K562 (cell line): ENCODE data around the gene SH3BGR. TPM values are rescaled to one million over a fixed set of nuclear protein-coding genes. Genes with fewer than 3 reads are reported as not detected.

Experiments
- BCLAF1 ChIP-seq, 2 experiments: fragments of 450-650 bp in 1 of 2; IDR thresholded peaks; 2 replicates each; pipeline ENCODE4 v1.6.1; 2011 to 2017; ENCODE audit warnings: low read depth in 2 of 2, antibody characterized with exemption in 1 of 2, borderline replicate concordance in 1 of 2, low read length in 1 of 2, mild to moderate bottlenecking in 1 of 2, mixed read lengths in 1 of 2; ENCODE audit not compliant: control insufficient read depth in 1 of 2
- TEAD4 ChIP-seq, 2 experiments: sonication (generic) in 1 of 2; formaldehyde crosslinking in 1 of 2; IDR thresholded peaks; 2 replicates each; pipeline versions ENCODE4 v1.6.1 to v1.8.0; 2012 to 2022; ENCODE audit warnings: borderline replicate concordance in 1 of 2, inconsistent platforms in 1 of 2, low read length in 1 of 2, mild to moderate bottlenecking in 1 of 2, missing genetic modification reagents in 1 of 2
- ZFP36 ChIP-seq: fragments of 150-350 bp; IDR thresholded peaks from 2 replicates; pipeline ENCODE4 v1.6.1; 2018; ENCODE audit warnings: low read length, low read depth; ENCODE audit not compliant: partially characterized antibody
- ZFP91 ChIP-seq: sonication (generic); formaldehyde crosslinking; IDR thresholded peaks from 2 replicates; pipeline ENCODE4 v1.8.0; 2022; ENCODE audit warnings: mild to moderate bottlenecking, missing genetic modification reagents
- ZNF146 ChIP-seq: IDR thresholded peaks from one replicate; pipeline ENCODE4 v1.6.1; 2018; ENCODE audit warnings: missing compliant biosample characterization; ENCODE audit not compliant: unreplicated experiment
- polyA plus RNA-seq, 8 experiments: library from polyadenylated mRNA; depleted of rRNA in 4 of 8; stranded (reverse) in 5 of 8; unstranded in 3 of 8; fragments of >200 nt; fragmentation: Nextera tagmentation in 2 of 8; fragmentation: Illumina TruSeq in 1 of 8; extraction: Ambion mirVana in 2 of 8; extraction: Trizol in 1 of 8; gene quantifications; 2 replicates each; pipeline versions ENCODE4 v1.2.1 to v1.2.3, GENCODE V29; 2011 to 2014; ENCODE audit warnings: inconsistent platforms in 1 of 8, missing spikeins in 1 of 8
- total RNA-seq, 7 experiments: library from RNA; depleted of rRNA in 6 of 7; stranded (reverse); fragments of >200 nt in 6 of 7; fragmentation: Illumina TruSeq in 2 of 7; extraction: Trizol in 2 of 7; gene quantifications; 2 replicates each; pipeline versions ENCODE4 v1.2.1 to v1.2.3, GENCODE V29; 2011 to 2021; ENCODE audit warnings: low replicate concordance in 1 of 7
- TF ChIP-seq, protein P1 (sequence below), 2 experiments: fragments of 450-650 bp; IDR thresholded peaks; 2 replicates each; pipeline ENCODE4 v1.6.1; 2018; ENCODE audit warnings: mild to moderate bottlenecking in 2 of 2, low read depth in 1 of 2; ENCODE audit not compliant: partially characterized antibody in 2 of 2
- TF ChIP-seq, protein P2 (sequence below): fragments of 450-650 bp; formaldehyde crosslinking; IDR thresholded peaks from 2 replicates; pipeline ENCODE4 v1.4.0; 2020; ENCODE audit warnings: mild to moderate bottlenecking, mixed read lengths
- TF ChIP-seq, protein P3 (sequence below): sonication (generic); formaldehyde crosslinking; IDR thresholded peaks from 2 replicates; pipeline ENCODE4 v1.8.0; 2022; ENCODE audit warnings: mild to moderate bottlenecking, missing genetic modification reagents

Gene SH3BGR
- total and polyA plus RNA-seq, 9 of the 15 experiments (the other 6 are each of a cell fraction or from before 2014, with no cell fraction given) = 6.6 to 42.9 (median 25.6) TPM

DNA sequence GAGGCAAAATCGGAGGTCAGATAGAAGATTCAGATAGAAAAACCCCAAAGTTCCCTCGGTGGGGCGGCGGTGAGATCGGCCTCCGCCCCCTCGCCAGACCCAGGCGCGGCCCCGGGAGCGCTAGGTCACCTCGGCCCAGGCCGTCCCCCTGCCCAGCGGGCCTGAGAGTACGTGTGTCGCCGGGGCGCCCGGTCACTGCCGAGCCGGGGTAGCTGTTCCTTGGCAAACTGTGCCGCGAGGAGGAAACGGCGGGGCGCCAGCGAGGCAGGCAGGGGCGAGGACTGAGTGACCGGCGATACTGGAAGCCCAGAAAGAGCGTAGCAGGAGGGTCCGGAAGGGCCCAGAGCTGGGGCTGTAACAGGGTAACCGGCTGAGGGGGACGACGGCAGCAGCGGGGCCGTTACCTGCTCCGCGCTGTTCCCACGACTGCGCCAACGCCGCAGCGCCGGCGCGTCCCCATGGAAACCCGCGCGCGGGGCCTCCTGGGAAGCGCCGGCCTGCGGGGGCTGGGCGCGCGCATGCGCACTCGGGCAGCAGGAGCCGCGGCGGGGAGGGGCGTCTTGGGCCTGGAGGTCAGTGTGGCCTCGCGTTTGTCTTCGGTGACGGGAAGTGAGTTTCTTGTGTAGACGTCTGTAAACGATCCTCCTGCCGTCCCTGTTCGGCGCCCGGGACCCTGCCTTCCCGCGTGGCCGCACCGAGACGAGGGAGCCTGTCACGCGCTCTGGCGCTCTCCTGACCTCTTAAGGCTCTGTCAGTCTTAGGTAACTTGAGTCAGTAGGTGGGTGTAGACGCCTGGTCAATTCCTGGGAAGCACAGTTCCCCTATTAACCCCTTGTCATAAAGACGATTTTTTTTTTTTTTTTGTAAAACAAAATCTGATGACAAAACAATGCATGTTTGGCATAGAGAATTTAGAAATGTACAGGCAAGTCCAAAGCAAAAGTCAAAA is 6.2 kb upstream of the SH3BGR start, which contains the start of gene LCA5L (continued):
- TF ChIP-seq, protein P1, sequence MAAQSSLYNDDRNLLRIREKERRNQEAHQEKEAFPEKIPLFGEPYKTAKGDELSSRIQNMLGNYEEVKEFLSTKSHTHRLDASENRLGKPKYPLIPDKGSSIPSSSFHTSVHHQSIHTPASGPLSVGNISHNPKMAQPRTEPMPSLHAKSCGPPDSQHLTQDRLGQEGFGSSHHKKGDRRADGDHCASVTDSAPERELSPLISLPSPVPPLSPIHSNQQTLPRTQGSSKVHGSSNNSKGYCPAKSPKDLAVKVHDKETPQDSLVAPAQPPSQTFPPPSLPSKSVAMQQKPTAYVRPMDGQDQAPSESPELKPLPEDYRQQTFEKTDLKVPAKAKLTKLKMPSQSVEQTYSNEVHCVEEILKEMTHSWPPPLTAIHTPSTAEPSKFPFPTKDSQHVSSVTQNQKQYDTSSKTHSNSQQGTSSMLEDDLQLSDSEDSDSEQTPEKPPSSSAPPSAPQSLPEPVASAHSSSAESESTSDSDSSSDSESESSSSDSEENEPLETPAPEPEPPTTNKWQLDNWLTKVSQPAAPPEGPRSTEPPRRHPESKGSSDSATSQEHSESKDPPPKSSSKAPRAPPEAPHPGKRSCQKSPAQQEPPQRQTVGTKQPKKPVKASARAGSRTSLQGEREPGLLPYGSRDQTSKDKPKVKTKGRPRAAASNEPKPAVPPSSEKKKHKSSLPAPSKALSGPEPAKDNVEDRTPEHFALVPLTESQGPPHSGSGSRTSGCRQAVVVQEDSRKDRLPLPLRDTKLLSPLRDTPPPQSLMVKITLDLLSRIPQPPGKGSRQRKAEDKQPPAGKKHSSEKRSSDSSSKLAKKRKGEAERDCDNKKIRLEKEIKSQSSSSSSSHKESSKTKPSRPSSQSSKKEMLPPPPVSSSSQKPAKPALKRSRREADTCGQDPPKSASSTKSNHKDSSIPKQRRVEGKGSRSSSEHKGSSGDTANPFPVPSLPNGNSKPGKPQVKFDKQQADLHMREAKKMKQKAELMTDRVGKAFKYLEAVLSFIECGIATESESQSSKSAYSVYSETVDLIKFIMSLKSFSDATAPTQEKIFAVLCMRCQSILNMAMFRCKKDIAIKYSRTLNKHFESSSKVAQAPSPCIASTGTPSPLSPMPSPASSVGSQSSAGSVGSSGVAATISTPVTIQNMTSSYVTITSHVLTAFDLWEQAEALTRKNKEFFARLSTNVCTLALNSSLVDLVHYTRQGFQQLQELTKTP (IDR thresholded peaks at IDR 0.05; ENCODE audit: low read depth in 1 of 2, partially characterized antibody in 2 of 2) = peak in 1 of 2 experiments; percentile 45
- TF ChIP-seq, protein P2, sequence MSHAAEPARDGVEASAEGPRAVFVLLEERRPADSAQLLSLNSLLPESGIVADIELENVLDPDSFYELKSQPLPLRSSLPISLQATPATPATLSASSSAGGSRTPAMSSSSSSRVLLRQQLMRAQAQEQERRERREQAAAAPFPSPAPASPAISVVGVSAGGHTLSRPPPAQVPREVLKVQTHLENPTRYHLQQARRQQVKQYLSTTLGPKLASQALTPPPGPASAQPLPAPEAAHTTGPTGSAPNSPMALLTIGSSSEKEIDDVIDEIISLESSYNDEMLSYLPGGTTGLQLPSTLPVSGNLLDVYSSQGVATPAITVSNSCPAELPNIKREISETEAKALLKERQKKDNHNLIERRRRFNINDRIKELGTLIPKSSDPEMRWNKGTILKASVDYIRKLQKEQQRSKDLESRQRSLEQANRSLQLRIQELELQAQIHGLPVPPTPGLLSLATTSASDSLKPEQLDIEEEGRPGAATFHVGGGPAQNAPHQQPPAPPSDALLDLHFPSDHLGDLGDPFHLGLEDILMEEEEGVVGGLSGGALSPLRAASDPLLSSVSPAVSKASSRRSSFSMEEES (CRISPR knock-in tag) = peak; percentile 36; the same call in 1 of the 2 replicates
- TF ChIP-seq ZFP36 (no peak), BCLAF1 (IDR thresholded peaks at IDR 0.05; ENCODE audit: borderline replicate concordance in 1 of 2, control insufficient read depth in 1 of 2, low read depth in 2 of 2, low read length in 1 of 2) (no peak), TEAD4 (IDR thresholded peaks at IDR 0.05; ENCODE audit: low read length) (no peak; the same call in 1 of the 2 replicates), TEAD4 (CRISPR knock-in tag; IDR thresholded peaks at IDR 0.05; ENCODE audit: borderline replicate concordance) (no peak), ZNF146 (CRISPR knock-in tag) (no peak), ZFP91 (CRISPR knock-in tag) (no peak)
- TF ChIP-seq, protein P3, sequence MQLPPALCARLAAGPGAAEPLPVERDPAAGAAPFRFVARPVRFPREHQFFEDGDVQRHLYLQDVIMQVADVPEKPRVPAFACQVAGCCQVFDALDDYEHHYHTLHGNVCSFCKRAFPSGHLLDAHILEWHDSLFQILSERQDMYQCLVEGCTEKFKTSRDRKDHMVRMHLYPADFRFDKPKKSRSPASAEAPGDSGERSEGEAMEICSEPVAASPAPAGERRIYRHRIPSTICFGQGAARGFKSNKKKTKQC (CRISPR knock-in tag) = peak; percentile 42; the same call in 1 of the 2 replicates
